HG03521 (cell line): ENCODE results near the gene PITX2.
A peak's percentile ranks its signal among the peaks of the same experiment; 100 is the strongest.
"Not testable (repeated sequence)": the region's sequence is repeated elsewhere in the genome, so short reads cannot be mapped to it uniquely, and the experiment has no call there.

ENCODE experiments used
- ATAC-seq: cut with Tn5 transposase; IDR thresholded peaks from one replicate; pipeline ENCODE4 v1.9.1; 2021; ENCODE audit warnings: mild to moderate bottlenecking, moderate library complexity; ENCODE audit not compliant: unreplicated experiment

Gene PITX2

DNA sequence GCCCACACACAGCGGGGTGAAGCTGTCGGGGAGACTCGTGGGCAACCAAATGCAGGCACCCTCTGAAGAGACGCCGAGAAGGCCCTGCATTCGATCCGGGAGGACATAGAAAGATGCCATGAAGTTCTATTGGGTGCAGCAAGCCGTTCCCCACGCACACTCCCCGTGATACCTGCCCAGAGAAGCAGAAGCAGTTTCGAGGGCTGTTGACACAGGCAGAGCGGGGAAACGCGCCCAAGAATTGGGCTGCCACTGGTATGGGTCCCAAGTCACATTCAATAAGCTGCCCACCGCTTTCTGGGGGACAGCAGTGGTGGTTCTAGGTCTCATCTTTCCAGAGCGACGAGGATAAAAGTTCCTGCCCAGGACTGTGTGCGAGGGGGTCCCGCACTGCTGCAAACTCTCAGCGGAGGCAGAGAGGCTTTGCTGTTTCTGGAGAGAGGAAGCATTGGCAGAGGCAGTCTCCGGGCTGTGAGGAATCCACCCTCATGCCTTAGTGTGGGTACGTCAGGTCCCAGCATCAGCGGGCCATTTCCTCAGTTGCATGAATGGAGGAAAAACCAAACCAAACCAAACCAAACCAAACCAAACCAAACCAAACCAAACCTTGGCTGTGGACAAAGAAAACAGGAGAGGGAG is 10.1 kb downstream of the PITX2 start:
- no peak for ATAC-seq

DNA sequence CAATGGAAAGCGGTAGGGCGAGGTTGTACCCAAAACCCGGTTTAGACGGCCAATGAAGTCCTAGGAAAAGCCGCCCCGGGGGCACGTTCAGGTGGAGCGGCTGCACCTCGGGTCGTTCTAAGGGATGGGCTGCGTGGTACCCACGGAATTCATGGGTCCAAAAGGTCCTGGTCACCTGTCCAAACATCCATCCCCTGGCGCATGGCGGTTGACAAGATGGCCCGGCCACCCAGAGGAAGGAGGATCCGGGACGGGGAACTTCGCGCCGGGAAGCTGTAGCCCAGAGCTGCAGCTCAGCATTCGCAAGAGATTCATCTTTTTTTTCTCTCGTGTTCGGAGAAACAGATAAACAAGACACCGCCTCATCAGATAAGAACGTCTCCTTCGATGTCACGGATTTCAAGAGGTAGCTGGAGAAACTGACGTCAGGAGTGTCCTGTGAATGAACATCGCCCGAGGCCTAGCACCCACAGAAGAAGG is 10.9 kb downstream of the PITX2 start:
- ATAC-seq: no peak

DNA sequence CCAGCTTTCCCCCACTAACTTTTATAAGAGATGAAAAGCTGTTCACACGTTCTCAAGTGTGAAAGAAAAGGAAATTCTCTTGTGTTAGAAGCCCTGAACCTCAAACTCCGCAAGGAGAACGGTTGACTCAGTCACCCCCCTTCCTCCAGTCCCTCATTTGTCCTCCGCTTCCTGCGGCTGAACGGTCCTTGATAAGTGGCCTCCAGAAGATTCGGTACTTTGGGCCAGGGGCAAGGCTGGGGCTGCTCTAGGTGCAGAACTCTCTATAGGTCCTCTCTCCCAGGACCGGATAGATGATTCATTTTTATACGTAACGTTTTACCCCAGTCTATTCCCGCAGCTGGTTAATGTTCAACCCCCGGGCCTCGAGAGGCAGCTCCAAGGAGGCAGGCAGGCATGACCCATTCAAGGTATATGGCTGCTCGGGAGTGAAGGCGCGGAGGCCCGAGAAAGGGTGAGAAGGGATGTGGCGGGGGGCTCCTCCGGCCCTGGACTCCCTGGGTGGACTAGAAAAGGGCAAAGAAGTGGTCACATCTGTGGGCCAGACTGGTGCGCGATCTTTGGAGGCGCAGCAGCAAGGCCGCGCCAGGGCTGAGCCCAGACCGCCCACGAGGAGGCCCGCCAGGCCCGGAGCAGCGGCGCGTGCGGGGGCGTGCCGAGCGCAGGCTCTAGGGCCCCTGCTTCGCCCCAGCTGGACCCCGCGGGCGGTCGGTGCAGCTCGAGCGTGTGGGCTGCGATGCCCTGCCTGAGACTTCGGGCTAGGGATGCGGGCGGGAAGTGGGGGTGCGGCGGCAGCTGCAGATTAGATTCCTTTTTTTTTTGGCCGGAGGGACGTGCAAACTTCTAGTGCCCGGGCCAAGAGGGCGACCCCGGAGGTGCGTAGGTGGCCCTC is 11.7 kb downstream of the PITX2 start:
- ATAC-seq: peak; percentile 66

DNA sequence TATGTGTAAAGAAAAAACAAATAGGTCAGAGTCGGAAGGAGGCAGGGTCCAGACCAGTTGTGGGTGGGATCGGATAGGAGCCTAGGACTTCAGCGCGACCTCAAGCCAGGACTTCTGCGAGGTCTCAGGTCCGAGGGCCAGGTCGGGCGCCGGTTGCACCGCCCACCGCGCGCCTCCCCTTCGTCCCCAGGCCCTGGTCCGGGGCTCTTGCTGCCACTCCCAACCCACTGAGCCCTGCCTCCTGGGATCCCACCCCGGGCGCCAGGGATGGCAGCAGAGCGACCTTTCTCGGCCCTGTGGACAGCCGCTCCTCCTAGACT is 12.3 kb downstream of the PITX2 start:
- no peak for ATAC-seq

DNA sequence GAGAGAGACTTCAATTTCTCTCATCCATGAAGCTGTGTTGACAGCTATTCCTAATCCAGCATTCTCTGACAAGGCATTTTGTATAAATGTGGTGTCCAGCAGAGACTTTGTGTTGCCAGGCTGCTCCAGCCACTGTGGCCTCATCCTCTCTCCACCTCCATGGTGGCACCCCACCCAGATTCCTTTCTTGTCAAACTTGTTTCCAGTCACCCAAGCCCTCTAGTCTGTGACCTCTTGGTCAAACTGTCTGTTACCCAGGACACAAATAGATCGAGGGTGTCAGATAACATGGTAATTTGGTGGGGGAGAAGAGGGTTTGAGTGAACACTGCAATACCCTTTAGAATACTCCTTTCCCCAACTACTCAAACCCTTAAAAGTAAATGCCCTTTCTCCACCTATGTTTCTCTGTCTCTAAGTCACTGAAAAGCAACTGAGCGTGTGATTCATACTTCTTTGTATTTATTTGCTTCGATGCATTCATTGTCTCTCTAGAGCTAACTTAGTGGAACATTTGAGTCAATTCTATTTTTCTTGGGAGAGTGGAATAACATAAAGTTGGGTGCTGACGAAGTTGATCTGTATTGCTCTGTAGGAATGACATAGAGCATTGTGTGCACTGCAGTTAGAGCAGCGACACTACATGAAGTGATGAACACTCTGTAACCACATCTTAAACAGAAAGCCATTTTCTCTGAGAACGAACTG is 13.7 kb downstream of the PITX2 start:
- no peak for ATAC-seq

DNA sequence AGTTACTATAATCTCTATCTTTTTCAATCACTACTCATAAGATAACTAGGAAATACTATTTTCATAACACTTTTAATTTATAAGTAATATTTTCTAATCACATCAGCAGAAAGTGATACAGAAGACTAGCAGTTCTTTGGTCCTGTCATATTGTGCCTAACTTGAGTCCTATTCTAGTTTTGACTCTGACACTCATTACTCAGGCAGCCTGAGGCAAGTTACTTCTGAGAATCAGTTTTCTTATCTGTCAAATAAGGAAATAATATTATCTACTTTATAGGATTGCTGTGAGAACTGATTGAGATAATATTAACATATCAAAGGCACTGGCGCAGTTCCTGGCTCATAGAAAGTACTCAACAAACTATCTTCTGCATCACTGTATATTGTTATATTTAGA is 17.8 kb downstream of the PITX2 start:
- no peak for ATAC-seq

DNA sequence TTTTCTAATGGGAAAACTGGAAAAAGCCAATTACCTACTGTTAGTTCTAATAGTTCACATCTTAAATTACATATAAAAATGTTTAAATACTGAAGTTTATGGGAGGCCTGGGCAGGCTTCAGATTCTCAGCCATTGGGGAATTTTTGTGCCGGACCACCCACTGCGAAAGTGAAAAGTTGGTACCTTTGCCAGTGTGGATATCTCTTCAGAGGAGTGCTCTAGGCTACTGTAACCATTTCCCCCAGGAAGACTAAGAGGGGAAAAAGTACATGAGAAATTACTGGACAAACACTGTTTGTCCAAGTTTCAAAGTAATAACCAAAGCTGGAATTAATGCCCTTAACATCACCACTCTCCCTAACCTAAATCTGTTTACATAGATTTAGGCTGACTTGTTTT is 20.8 kb downstream of the PITX2 start:
- no peak for ATAC-seq

DNA sequence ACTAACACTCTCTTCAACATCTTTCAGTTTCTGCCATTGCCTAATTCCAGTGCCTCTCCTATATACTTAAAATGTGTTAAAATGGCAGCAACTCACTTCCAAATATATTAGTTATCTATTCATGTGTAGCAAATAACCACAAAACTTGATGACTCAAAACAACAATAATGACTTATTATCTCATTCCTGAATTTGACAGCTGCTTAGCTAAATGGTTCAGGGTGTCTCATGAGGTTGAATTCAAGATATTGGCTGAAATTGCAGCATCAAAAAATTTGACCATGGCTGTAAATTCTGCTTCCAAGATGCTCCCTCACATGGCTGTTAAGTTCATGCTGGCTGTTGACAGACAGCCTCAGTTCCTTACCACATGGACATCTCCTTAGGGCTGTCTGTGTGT is 25.3 kb downstream of the PITX2 start:
- ATAC-seq: no peak

DNA sequence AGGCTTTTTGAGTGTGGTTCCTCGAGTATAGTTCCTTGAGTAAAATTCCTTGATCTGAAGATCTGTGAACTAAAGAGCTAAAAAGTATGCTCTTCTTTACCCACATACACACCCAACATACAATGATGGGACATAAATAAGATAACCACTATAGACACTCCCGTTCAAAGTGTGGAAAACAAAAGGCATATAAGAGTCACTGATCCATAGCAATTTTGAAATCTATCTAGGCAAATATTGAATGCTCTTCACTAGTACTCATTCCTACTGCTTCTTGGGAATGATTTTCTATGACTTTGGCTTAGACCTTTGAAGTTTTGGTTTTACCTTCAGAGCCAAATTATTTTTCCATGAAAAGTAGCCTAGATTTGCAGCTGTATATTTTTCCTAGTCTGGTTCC is 26.4 kb downstream of the PITX2 start:
- ATAC-seq: no peak

DNA sequence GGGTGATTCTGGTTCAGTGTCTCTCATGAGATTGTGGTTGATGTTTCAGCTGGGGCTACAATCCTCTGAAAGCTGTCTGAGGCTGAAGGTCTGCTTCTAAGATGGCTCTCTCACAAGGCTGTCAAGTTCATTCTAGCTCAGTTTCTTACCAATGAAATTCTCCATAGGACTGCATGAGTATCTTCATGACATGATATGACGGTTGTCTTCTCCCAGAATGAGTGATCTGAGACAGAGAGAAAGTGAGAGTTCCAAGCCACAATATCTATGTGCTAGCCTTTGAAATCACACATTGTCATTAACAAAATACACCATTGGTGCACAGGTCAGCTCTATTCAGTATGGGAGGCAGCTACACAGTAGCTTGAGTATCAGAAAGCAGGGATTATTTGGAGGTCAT is 27.3 kb downstream of the PITX2 start:
- no peak for ATAC-seq

DNA sequence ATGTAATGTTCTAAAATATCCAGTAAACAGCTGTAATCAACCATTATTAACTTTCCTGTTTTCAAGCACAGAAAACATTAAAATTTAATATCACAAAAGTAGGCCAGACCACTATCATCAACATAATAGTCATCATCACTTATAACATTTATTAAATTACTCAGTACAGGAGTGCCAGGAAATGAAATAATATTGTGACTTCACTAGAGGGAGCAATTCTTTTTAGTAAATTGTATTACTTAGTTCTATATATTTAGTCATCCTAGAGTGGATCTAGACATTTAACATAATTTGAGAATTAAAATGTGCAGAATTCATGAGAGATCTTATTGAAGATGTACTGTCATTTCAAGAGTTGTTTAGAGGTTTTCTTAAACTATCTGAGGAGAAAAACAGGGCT is 33.6 kb downstream of the PITX2 start:
- no peak for ATAC-seq

DNA sequence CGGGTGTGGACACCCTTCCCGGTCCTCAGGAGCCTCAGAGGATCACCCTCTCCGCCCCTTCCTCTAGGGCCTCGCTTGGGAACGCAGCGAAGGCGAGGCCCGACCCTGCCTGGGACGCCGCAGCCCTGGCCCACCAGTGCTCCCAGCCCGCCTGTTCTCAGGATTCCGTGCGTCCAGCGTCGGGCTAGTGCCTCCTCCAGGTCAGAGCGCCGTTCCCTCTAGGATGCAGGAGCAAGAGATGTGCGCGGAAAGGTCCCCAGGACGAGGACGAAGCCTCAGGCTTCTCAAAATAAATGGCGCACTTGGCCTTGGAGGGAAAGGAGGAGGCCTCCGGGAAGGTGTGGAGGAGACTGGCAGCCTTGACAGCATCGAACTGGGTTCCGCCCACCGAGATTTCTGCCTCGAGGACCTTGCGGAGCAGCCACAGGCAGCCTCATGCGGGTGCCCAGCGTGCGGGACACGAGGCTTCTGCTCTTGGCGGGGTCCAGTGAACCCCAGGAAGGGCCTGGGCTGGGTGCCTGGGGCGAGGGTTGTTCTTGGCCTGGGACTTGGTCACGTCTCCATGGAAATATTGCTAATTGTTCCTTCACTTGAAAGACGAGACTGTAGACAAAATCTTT is 35.1 kb downstream of the PITX2 start:
- no peak for ATAC-seq

DNA sequence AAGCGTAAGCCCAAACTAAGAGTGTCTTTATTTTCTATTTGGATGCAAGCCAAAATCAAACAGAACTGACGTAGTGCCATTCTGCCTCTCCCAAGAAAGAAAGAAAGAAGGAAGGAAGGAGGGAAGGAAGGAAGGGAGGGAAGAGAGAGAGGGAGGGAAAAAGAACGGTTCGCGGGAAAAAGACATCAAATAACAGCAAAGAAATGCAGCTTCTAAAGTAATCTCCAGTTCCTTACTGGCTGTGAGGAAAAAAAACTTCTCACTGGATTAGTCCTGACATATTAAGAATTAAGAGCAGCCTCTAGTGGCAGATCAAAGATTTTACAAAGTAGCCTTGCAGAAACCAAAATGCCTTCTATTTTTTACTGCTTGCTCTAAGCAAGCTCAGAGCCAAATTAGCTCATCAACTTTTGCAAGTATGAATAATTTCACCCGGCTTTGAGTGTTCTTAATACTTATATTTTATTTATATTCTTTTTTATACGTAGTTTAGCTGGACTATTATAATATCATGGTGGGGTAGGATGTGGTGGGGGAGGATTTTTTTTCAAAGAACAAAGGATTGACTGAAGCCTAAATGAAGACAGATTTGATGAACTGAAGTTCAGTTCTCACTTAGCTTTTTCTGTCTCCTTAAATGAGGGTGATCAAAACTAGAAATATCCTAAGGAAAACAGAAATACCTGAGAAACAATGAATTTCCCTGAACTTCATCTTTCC is 36.6 kb downstream of the PITX2 start:
- no peak for ATAC-seq

DNA sequence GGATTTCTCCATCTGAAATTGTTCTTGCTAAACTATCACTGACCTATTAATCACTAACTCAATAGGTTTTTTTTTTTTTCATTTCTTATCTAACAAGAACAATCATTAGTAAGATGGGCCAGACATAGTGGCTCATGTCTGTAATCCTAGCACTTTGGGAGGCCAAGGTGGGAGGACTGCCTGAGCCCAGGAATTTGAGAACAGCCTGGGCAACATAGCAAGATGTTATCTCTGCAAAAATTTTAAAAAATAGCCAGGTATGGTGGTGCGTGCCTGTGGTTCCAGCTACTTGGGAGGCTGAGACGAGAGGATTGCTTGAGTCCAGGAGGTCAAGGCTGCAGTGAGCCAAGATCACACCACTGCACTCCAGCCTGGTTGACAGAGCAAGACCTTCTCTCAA is 46.2 kb downstream of the PITX2 start:
- ATAC-seq: not testable (repeated sequence)
